Amniotic stem cell (primary cell): ENCODE measurements around the gene LGI4.
"Not testable (repeated sequence)": the region's sequence is repeated elsewhere in the genome, so short reads cannot be mapped to it uniquely, and the experiment has no call there.

Experiments used
- DNase-seq: peaks from one replicate; lab custom pipeline; 2025; lab: John Stamatoyannopoulos, UW

LGI4 gene

GRCh38 chr19:35141837-35142605, 7.2 kb upstream of the LGI4 start:
- DNase-seq: no peak

GRCh38 chr19:35140962-35141836, 6.3 kb upstream of the LGI4 start:
- DNase-seq: peak; percentile 72

GRCh38 chr19:35140207-35140961, 5.5 kb upstream of the LGI4 start:
- DNase-seq: no peak

GRCh38 chr19:35138305-35138892, 3.5 kb upstream of the LGI4 start, which contains the start of gene FXYD1:
TSS of gene FXYD1 (plus strand) at chr19:35138824. CDS start at chr19:35140080, 1,256 bp downstream.
- no peak for DNase-seq

- DNase-seq: no peak
Measured at GRCh38 chr19:35136977-35137702, 2.3 kb upstream of the LGI4 start.

GRCh38 chr19:35136231-35136630, 1.4 kb upstream of the LGI4 start:
- DNase-seq: no peak

- DNase-seq: peak; percentile 23
Measured at GRCh38 chr19:35135389-35135909, 590 bp upstream of the LGI4 start.

GRCh38 chr19:35133826-35134225, 1.0 kb downstream of the LGI4 start:
- DNase-seq: no peak

- DNase-seq: no peak
Measured at GRCh38 chr19:35132254-35132653, 2.6 kb downstream of the LGI4 start.

- no peak for DNase-seq
Measured at GRCh38 chr19:35130761-35131720, 3.8 kb downstream of the LGI4 start.

- DNase-seq: not testable (repeated sequence)
Measured at GRCh38 chr19:35129724-35130274, 5.1 kb downstream of the LGI4 start.

- no peak for DNase-seq
Measured at GRCh38 chr19:35128398-35129057, 6.3 kb downstream of the LGI4 start.

GRCh38 chr19:35127871-35128270, 7.0 kb downstream of the LGI4 start:
- DNase-seq: no peak

- DNase-seq: no peak
Measured at GRCh38 chr19:35126624-35126959, 8.3 kb downstream of the LGI4 start.

GRCh38 chr19:35125749-35126623, 8.9 kb downstream of the LGI4 start:
- DNase-seq: no peak

GRCh38 chr19:35125270-35125717, 9.6 kb downstream of the LGI4 start:
- no peak for DNase-seq

GRCh38 chr19:35124098-35125060, 10.5 kb downstream of the LGI4 start:
- peak; percentile 88 for DNase-seq
